MV-4-11 (cell line): ENCODE results near the gene SPCS2.
"Not testable (repeated sequence)": the region's sequence is repeated elsewhere in the genome, so short reads cannot be mapped to it uniquely, and the experiment has no call there.

Experiments
- DNase-seq: peaks from one replicate; lab custom pipeline; 2025; lab: John Stamatoyannopoulos, UW

The SPCS2 gene

GRCh38 chr11:75002516-75002915 is 53.5 kb downstream of the SPCS2 start:
- DNase-seq: no peak

- DNase-seq: no peak
Measured at GRCh38 chr11:75004215-75004614, 55.1 kb downstream of the SPCS2 start.

- DNase-seq: no peak
Measured at GRCh38 chr11:75011357-75011756, 62.3 kb downstream of the SPCS2 start.

- no peak for DNase-seq
Measured at GRCh38 chr11:75011872-75012271, 62.8 kb downstream of the SPCS2 start.

- DNase-seq: no peak
Measured at GRCh38 chr11:75013051-75013450, 64.0 kb downstream of the SPCS2 start.

- no peak for DNase-seq
Measured at GRCh38 chr11:75014129-75014528, 65.1 kb downstream of the SPCS2 start.

GRCh38 chr11:75019200-75019599 is 70.1 kb downstream of the SPCS2 start:
- not testable (repeated sequence) for DNase-seq

- DNase-seq: not testable (repeated sequence)
Measured at GRCh38 chr11:75020328-75020727, 71.3 kb downstream of the SPCS2 start.

- no peak for DNase-seq
Measured at GRCh38 chr11:75022296-75022695, 73.2 kb downstream of the SPCS2 start.

- peak; percentile 33 for DNase-seq
Measured at GRCh38 chr11:75022759-75023396, 73.8 kb downstream of the SPCS2 start.

- no peak for DNase-seq
Measured at GRCh38 chr11:75023446-75024067, 74.5 kb downstream of the SPCS2 start.

GRCh38 chr11:75024068-75024449 is 75.0 kb downstream of the SPCS2 start:
- DNase-seq: no peak

GRCh38 chr11:75024764-75025211 is 75.7 kb downstream of the SPCS2 start:
- no peak for DNase-seq

- DNase-seq: no peak
Measured at GRCh38 chr11:75025561-75025960, 76.5 kb downstream of the SPCS2 start.

GRCh38 chr11:75028321-75028720 is 79.3 kb downstream of the SPCS2 start:
- DNase-seq: no peak
